HepG2 (cell line): ENCODE measurements around the gene PRR23E. TPM values are rescaled to one million over a fixed set of nuclear protein-coding genes. Genes with fewer than 3 reads are reported as not detected.

Source experiments
- ATAC-seq: fragments of 200-7000 bp; cut with Tn5 transposase; 3 replicates; pipeline ENCODE4 v1.9.1; 2020; ENCODE audit warnings: mild to moderate bottlenecking, moderate library complexity
- BruUV-seq: library from RNA; stranded (reverse); fragments of 400-500 nt; replicated peaks from 2 replicates; lab custom pipeline; 2021; lab: Mats Ljungman, UMichigan
- CTCF ChIA-PET: fragments of 300-600 bp; formaldehyde crosslinking; extraction: SDS; loops from one replicate; lab custom pipeline; 2021; ENCODE audit warnings: low total read pairs, inconsistent platforms, low intra/inter-chr PET ratio; lab: Yijun Ruan, JAX
- POLR2A ChIA-PET: fragments of 350-600 bp; sonication (Branson Sonifier 250); formaldehyde crosslinking; loops from one replicate; lab custom pipeline; 2020; ENCODE audit warnings: antibody characterized with exemption, inconsistent platforms; lab: Yijun Ruan, JAX
- DNase-seq: peaks from one replicate; pipeline ENCODE4 v3.0.0-alpha.2; 2015; ENCODE audit warnings: low spot score
- FAIRE-seq: peaks from 3 replicates; lab custom pipeline; 2011; peaks lifted over from hg19 to GRCh38; lab: Jason Lieb, UNC
- H2AFZ ChIP-seq: one replicate; pipeline ENCODE4 v1.6.1; 2011; ENCODE audit warnings: low read length, inconsistent platforms
- H3K27ac ChIP-seq: fragments of 300-600 bp; 3 replicates; pipeline ENCODE4 v1.8.0; 2011; ENCODE audit warnings: mixed run types, mild to moderate bottlenecking, mixed read lengths, low read length, inconsistent platforms; ENCODE audit not compliant: insufficient read depth; ENCODE audit errors: extremely low read length
- H3K27me3 ChIP-seq, 2 experiments: fragments of 200-600 bp in 1 of 2; 2 replicates in 1 of 2; 3 replicates in 1 of 2; pipeline versions ENCODE4 v1.6.0 to v1.8.0; 2011; ENCODE audit warnings: low read length in 2 of 2, mild to moderate bottlenecking in 2 of 2, moderate library complexity in 2 of 2, inconsistent platforms in 1 of 2; ENCODE audit not compliant: insufficient read depth in 2 of 2, control insufficient read depth in 1 of 2
- H3K36me3 ChIP-seq, 2 experiments: fragments of 200-600 bp in 1 of 2; replicated peaks in 1 of 2; 2 replicates in 1 of 2; 3 replicates in 1 of 2; pipeline versions ENCODE4 v1.5.1 to v1.8.0; 2011; ENCODE audit warnings: low read length in 2 of 2, inconsistent platforms in 1 of 2; ENCODE audit not compliant: insufficient read depth in 2 of 2, control insufficient read depth in 1 of 2
- H3K4me1 ChIP-seq: 2 replicates; pipeline ENCODE4 v1.5.1; 2012; ENCODE audit warnings: low read length, inconsistent platforms; ENCODE audit not compliant: insufficient read depth
- H3K4me2 ChIP-seq: 2 replicates; pipeline ENCODE4 v1.6.0; 2011; ENCODE audit warnings: low read depth, low read length, inconsistent platforms
- H3K4me3 ChIP-seq, 3 experiments: fragments of 200-600 bp in 1 of 3; sonication (generic), shearing (Covaris generic) in 1 of 3; replicated peaks in 1 of 3; 2 replicates each; pipeline ENCODE4 v1.5.1; 2011 to 2016; ENCODE audit warnings: low read length in 3 of 3, inconsistent platforms in 2 of 3, low read depth in 2 of 3, mild to moderate bottlenecking in 2 of 3, control low read depth in 1 of 3, mixed read lengths in 1 of 3; ENCODE audit not compliant: insufficient read depth in 1 of 3
- H3K79me2 ChIP-seq: one replicate; pipeline ENCODE4 v1.6.1; 2011; ENCODE audit warnings: low read length, inconsistent platforms; ENCODE audit not compliant: insufficient read depth
- H3K9ac ChIP-seq: 2 replicates; pipeline ENCODE4 v1.6.0; 2011; ENCODE audit warnings: mild to moderate bottlenecking, low read depth, low read length, inconsistent platforms; ENCODE audit not compliant: insufficient read depth
- H3K9me3 ChIP-seq: 2 replicates; pipeline ENCODE4 v1.5.1; 2012; ENCODE audit warnings: mild to moderate bottlenecking, low read length
- H4K20me1 ChIP-seq: 2 replicates; pipeline ENCODE4 v1.6.0; 2011; ENCODE audit warnings: inconsistent platforms, mild to moderate bottlenecking, low read length, moderate library complexity; ENCODE audit not compliant: insufficient read depth
- ARNT ChIP-seq: fragments of 450-650 bp; IDR thresholded peaks from 2 replicates; pipeline ENCODE4 v1.6.1; 2017
- DZIP1 ChIP-seq: sonication (generic); formaldehyde crosslinking; IDR thresholded peaks from 2 replicates; pipeline ENCODE4 v1.5.0; 2020; ENCODE audit warnings: mild to moderate bottlenecking, missing genetic modification reagents
- ERF ChIP-seq: IDR thresholded peaks from 2 replicates; pipeline ENCODE4 v1.6.1; 2018; ENCODE audit warnings: missing biosample characterization, missing genetic modification reagents
- FLYWCH1 ChIP-seq: sonication (generic); formaldehyde crosslinking; IDR thresholded peaks from 2 replicates; pipeline ENCODE4 v1.8.1; 2023; ENCODE audit warnings: mild to moderate bottlenecking, missing genetic modification reagents
- MEF2D ChIP-seq: sonication (generic); formaldehyde crosslinking; IDR thresholded peaks from 2 replicates; pipeline ENCODE4 v1.5.1; 2020; ENCODE audit warnings: mild to moderate bottlenecking, missing genetic modification reagents
- MLX ChIP-seq: IDR thresholded peaks from 2 replicates; pipeline ENCODE4 v1.6.1; 2016
- NCOA2 ChIP-seq: sonication (generic); formaldehyde crosslinking; IDR thresholded peaks from 2 replicates; pipeline ENCODE4 v1.8.0; 2022; ENCODE audit warnings: inconsistent platforms
- NCOA5 ChIP-seq: sonication (generic); formaldehyde crosslinking; IDR thresholded peaks from 2 replicates; pipeline ENCODE4 v1.4.0; 2020; ENCODE audit warnings: missing genetic modification reagents
- PCBP1 ChIP-seq: fragments of 200-400 bp; formaldehyde crosslinking; IDR thresholded peaks from 2 replicates; pipeline ENCODE4 v1.6.1; 2017; ENCODE audit warnings: mild to moderate bottlenecking, low read depth, low read length, borderline replicate concordance
- PLRG1 ChIP-seq: fragments of 450-650 bp; conservative IDR thresholded peaks from 2 replicates; pipeline ENCODE4 v1.6.1; 2016
- SP1 ChIP-seq, 2 experiments: fragments of 450-650 bp in 1 of 2; sonication (generic) in 1 of 2; formaldehyde crosslinking in 1 of 2; IDR thresholded peaks; 2 replicates each; pipeline versions ENCODE4 v1.4.0 to v1.6.1; 2016 to 2020; ENCODE audit warnings: missing genetic modification reagents in 1 of 2
- TERF1 ChIP-seq: sonication (generic); formaldehyde crosslinking; IDR thresholded peaks from 2 replicates; pipeline ENCODE4 v1.8.0; 2022; ENCODE audit warnings: mild to moderate bottlenecking, missing genetic modification reagents, moderate library complexity
- ZFP1 ChIP-seq: IDR thresholded peaks from 2 replicates; pipeline ENCODE4 v1.6.1; 2016
- ZNF335 ChIP-seq: sonication (generic); formaldehyde crosslinking; IDR thresholded peaks from 2 replicates; pipeline ENCODE4 v1.4.0; 2020; ENCODE audit warnings: missing genetic modification reagents
- ZNF556 ChIP-seq: sonication (generic); formaldehyde crosslinking; IDR thresholded peaks from 2 replicates; pipeline ENCODE4 v1.4.0; 2020; ENCODE audit warnings: mild to moderate bottlenecking, missing genetic modification reagents, borderline replicate concordance
- WGBS: methylation state at CpG from one replicate; pipeline ENCODE4 v1.1.6; 2017; ENCODE audit warnings: low lambda C conversion rate; 5-methylcytosine and 5-hydroxymethylcytosine counted together
- in situ Hi-C: cut with HindIII; loops from 2 replicates; pipeline ENCODE4 v1.10.0; 2017; ENCODE audit warnings: low pct_unique_long_range_greater_than_20kb; ENCODE audit not compliant: extremely low pct_ligation_motif_present
- intact Hi-C: fragments of 100-400 bp; cut with micrococcal nuclease; formaldehyde crosslinking; loops from one replicate; pipeline ENCODE4 v1.10.0; 2022; ENCODE audit not compliant: unreplicated experiment
- polyA plus RNA-seq, 8 experiments: library from polyadenylated mRNA; depleted of rRNA in 3 of 8; stranded (reverse) in 7 of 8; unstranded in 1 of 8; fragments of >200 nt; fragmentation: Illumina TruSeq in 4 of 8; extraction: Trizol in 4 of 8; gene quantifications; 2 replicates each; pipeline versions ENCODE4 v1.2.1 to v1.2.3, GENCODE V29; 2011 to 2016; ENCODE audit warnings: low read depth in 4 of 8, missing spikeins in 1 of 8, mixed read lengths in 1 of 8; ENCODE audit not compliant: insufficient read depth in 1 of 8
- total RNA-seq, 5 experiments: library from RNA; depleted of rRNA; stranded (reverse); fragments of >200 nt; fragmentation: Illumina TruSeq; extraction: Trizol; gene quantifications; 2 replicates each; pipeline ENCODE4 v1.2.3, GENCODE V29; 2016; ENCODE audit warnings: low read depth in 1 of 5
- TF ChIP-seq, protein P1 (sequence below): sonication (generic); formaldehyde crosslinking; IDR thresholded peaks from 2 replicates; pipeline ENCODE4 v1.5.0; 2020; ENCODE audit warnings: missing genetic modification reagents
- TF ChIP-seq, protein P2 (sequence below): sonication (generic); formaldehyde crosslinking; IDR thresholded peaks from 2 replicates; pipeline ENCODE4 v1.5.0; 2020; ENCODE audit warnings: mild to moderate bottlenecking, missing genetic modification reagents, borderline replicate concordance

The PRR23E gene
- total and polyA plus RNA-seq, 2 of the 13 experiments (the other 11 are each of a cell fraction or from before 2014, with no cell fraction given), result not detected

DNA sequence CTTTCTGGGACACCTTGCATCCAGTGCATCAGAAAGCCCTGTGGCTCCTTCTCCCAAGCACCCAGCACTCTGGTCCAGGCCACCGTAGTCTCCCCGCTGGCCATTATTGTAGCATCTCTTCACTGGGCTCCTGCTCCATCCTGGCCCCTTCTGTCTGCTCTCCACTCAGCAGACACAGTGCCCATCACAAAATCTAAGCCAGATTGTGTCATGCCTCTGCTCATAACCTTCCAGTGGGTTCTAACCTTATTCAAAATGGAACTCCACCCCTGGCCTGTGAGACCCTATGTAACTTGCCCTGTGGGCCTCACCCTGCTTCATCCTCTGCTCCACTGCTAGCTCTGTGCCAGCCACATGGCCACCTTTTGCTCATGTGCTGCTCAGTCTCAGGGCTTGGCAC is 31.7 kb upstream of the PRR23E start:
- no peaks in the 10 kb centered on the region for H3K36me3 ChIP-seq
- CTCF ChIA-PET, result no interaction called here
- ATAC-seq (no peak), DNase-seq (no peak), FAIRE-seq (no peak)
- H4K20me1 ChIP-seq, result peaks cover 3% of the 10 kb centered on the region; the same call in 1 of the 2 replicates
- H3K9ac ChIP-seq, result no peak overlapping the region
- WGBS, result 63% methylated on average over 2 of the region's 2 CpGs
- H3K27me3 ChIP-seq, result peaks cover 1 to 6% of the 10 kb centered on the region in 2 experiments; a peak in 2 of 5 replicates
- BruUV-seq, result no TSS peak
- in situ Hi-C loops (no loop called here), intact Hi-C loops (no loop called here)
- H3K9me3 ChIP-seq, result no peaks in the 10 kb centered on the region
- no peaks in the 10 kb centered on the region for H3K79me2 ChIP-seq
- no peak overlapping the region for H3K4me2 ChIP-seq
- POLR2A ChIA-PET, result no interaction called here
- H3K27ac ChIP-seq, result no peak overlapping the region
- H2AFZ ChIP-seq, result no peak overlapping the region
- no peak overlapping the region for H3K4me3 ChIP-seq
- H3K4me1 ChIP-seq, result no peaks in the 10 kb centered on the region
- TF ChIP-seq FLYWCH1, result no peak
- TF ChIP-seq PCBP1, result no peak
- TF ChIP-seq, protein P1, sequence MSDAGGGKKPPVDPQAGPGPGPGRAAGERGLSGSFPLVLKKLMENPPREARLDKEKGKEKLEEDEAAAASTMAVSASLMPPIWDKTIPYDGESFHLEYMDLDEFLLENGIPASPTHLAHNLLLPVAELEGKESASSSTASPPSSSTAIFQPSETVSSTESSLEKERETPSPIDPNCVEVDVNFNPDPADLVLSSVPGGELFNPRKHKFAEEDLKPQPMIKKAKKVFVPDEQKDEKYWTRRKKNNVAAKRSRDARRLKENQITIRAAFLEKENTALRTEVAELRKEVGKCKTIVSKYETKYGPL, result no peak
- no peak for TF ChIP-seq ZNF335 (CRISPR knock-in tag)
- TF ChIP-seq DZIP1, result no peak
- TF ChIP-seq ZNF556, result no peak
- TF ChIP-seq PLRG1, result no peak
- TF ChIP-seq MLX (CRISPR knock-in tag), result no peak
- no peak for TF ChIP-seq NCOA5 (CRISPR knock-in tag)
- TF ChIP-seq, protein P2, sequence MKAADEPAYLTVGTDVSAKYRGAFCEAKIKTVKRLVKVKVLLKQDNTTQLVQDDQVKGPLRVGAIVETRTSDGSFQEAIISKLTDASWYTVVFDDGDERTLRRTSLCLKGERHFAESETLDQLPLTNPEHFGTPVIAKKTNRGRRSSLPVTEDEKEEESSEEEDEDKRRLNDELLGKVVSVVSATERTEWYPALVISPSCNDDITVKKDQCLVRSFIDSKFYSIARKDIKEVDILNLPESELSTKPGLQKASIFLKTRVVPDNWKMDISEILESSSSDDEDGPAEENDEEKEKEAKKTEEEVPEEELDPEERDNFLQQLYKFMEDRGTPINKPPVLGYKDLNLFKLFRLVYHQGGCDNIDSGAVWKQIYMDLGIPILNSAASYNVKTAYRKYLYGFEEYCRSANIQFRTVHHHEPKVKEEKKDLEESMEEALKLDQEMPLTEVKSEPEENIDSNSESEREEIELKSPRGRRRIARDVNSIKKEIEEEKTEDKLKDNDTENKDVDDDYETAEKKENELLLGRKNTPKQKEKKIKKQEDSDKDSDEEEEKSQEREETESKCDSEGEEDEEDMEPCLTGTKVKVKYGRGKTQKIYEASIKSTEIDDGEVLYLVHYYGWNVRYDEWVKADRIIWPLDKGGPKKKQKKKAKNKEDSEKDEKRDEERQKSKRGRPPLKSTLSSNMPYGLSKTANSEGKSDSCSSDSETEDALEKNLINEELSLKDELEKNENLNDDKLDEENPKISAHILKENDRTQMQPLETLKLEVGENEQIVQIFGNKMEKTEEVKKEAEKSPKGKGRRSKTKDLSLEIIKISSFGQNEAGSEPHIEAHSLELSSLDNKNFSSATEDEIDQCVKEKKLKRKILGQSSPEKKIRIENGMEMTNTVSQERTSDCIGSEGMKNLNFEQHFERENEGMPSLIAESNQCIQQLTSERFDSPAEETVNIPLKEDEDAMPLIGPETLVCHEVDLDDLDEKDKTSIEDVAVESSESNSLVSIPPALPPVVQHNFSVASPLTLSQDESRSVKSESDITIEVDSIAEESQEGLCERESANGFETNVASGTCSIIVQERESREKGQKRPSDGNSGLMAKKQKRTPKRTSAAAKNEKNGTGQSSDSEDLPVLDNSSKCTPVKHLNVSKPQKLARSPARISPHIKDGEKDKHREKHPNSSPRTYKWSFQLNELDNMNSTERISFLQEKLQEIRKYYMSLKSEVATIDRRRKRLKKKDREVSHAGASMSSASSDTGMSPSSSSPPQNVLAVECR (CRISPR knock-in tag), result no peak
- no peak for TF ChIP-seq ZFP1 (CRISPR knock-in tag)
- no peak for TF ChIP-seq ERF (CRISPR knock-in tag)
- TF ChIP-seq ARNT, result no peak
- no peak for TF ChIP-seq TERF1 (CRISPR knock-in tag)
- no peak for TF ChIP-seq MEF2D (CRISPR knock-in tag)
- TF ChIP-seq SP1 (IDR thresholded peaks at IDR 0.05), result no peak
- no peak for TF ChIP-seq SP1 (CRISPR knock-in tag; IDR thresholded peaks at IDR 0.05)
- no peak for TF ChIP-seq NCOA2 (CRISPR knock-in tag)
